Coronary artery (tissue), 2 donors: ENCODE data around the gene TTC3.

ENCODE experiments used
- DNase-seq: peaks from one replicate; pipeline ENCODE4 v3.0.0-alpha.2; 2017; ENCODE audit warnings: low spot score
- H3K27ac ChIP-seq, 2 donors: fragments of 200-600 bp; sonication (generic); one replicate each; pipeline ENCODE4 v1.5.1; 2016 to 2019
- H3K4me3 ChIP-seq: fragments of 200-600 bp; sonication (generic); 2 replicates; pipeline ENCODE4 v1.5.1; 2016; ENCODE audit warnings: mild to moderate bottlenecking, moderate library complexity
- TF ChIP-seq, protein P1 (sequence below): fragments of 200-600 bp; sonication (generic); IDR thresholded peaks from one replicate; pipeline ENCODE4 v1.5.1; 2019; ENCODE audit warnings: antibody characterized with exemption

Gene TTC3

DNA sequence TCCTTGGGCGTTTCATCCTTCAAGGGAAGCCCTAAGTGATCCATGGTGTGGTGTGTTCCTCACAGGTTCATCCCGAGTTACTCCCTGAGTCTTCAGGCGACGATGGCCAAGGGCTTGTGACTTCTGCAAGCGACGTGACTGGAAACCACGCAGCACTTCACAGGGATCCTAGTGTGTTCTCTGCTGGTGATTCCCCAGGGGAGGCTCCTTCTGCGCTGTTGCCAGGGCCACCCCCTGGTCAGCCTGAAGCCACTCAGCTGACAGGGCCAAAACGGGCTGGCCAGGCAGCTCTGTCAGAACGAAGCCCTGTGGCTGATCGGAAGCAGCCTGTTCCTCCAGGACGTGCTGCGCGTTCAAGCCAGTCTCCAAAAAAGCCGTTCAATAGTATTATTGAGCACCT lies 122.6 kb downstream of the TTC3 start:
- TF ChIP-seq, protein P1, sequence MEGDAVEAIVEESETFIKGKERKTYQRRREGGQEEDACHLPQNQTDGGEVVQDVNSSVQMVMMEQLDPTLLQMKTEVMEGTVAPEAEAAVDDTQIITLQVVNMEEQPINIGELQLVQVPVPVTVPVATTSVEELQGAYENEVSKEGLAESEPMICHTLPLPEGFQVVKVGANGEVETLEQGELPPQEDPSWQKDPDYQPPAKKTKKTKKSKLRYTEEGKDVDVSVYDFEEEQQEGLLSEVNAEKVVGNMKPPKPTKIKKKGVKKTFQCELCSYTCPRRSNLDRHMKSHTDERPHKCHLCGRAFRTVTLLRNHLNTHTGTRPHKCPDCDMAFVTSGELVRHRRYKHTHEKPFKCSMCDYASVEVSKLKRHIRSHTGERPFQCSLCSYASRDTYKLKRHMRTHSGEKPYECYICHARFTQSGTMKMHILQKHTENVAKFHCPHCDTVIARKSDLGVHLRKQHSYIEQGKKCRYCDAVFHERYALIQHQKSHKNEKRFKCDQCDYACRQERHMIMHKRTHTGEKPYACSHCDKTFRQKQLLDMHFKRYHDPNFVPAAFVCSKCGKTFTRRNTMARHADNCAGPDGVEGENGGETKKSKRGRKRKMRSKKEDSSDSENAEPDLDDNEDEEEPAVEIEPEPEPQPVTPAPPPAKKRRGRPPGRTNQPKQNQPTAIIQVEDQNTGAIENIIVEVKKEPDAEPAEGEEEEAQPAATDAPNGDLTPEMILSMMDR: no peak
- Histone ChIP-seq H3K4me3 (no peak overlapping the region), H3K27ac (no peak overlapping the region)
- DNase-seq: no peak

DNA sequence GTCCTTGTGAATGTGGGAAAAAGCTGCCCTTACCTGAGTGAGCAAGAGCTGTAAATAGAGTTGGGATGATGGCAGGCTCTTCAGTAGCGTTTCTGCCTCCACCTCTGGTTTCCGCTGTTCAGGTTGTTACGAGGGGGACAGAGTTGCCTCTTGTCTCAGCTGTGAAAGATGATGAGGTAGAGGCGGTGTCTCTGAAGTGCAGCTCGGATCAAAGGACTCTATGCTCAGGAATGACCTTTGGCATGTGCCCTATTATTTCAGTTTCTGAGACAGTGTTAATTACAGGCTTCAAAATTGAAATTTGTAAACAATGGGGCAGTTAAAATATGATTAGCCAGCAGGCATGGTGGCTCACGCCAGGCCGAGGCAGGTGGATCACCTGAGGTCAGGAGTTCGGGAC lies 123.8 kb downstream of the TTC3 start:
- TF ChIP-seq, protein P1: no peak
- DNase-seq: no peak
- Histone ChIP-seq H3K4me3 (no peak overlapping the region), H3K27ac (no peak overlapping the region)

DNA sequence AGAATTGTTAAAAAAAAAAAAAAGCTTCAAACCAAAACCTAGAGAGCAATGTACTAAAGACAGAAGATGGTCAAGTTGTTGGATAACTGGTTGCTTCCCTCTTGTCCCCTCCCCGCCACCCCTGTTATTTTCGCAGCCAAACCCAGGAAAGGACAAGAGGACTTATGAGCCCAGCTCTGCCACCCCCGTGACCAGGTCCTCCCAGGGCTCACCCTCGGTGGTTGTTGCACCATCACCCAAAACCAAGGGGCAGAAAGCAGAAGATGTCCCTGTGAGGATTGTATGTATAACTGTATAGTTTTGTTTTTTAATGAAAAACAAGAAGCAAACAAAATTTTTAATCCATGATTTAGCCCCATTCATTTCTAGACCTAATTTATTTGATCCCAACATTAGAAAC lies 124.7 kb downstream of the TTC3 start:
- TF ChIP-seq, protein P1: no peak
- H3K4me3 ChIP-seq: no peak overlapping the region
- no peak for DNase-seq
- H3K27ac ChIP-seq: no peak overlapping the region

DNA sequence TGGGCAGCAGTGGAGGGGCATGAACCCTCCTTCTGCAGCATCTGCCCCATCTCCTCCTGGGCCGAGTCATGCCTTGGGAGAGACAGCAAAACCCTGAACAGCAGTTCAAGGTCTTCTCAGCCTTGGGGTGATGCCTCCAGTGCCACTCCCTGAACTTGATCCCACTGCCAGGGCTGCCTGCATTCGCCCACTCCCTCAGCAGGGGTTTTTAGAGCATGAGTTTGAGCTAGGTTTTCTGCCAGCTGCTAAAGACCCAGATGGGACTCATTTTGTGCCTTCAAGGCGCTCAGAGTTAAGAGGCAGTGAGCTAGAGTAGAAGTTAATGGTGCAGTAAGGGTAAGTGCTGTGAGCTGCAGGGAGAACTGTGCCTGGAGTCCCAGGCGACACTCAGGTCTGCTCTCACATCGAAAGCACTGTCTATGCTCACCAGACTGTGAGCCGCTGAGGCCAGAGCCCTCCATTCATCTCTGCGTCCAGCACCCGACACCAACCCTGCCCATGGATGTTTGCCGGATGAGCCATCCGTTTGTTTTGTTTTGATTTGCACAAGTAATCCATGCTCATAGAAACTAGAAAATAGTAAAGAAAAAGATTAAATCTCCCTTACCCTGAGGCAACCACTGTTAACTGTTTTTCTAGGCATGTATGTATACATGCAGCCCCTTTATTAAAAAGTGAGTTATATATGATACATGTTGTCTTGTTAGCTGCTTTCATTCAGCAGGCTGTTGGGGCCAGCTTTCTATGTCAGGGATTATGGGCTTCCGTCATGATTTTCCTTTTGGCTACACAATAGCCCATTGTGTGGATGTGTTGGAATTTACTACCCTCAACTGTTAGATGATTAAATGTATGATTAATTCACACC lies 126.2 kb downstream of the TTC3 start:
- Histone ChIP-seq H3K4me3 (no peak overlapping the region), H3K27ac (no peak overlapping the region)
- TF ChIP-seq, protein P1: no peak
- no peak for DNase-seq

DNA sequence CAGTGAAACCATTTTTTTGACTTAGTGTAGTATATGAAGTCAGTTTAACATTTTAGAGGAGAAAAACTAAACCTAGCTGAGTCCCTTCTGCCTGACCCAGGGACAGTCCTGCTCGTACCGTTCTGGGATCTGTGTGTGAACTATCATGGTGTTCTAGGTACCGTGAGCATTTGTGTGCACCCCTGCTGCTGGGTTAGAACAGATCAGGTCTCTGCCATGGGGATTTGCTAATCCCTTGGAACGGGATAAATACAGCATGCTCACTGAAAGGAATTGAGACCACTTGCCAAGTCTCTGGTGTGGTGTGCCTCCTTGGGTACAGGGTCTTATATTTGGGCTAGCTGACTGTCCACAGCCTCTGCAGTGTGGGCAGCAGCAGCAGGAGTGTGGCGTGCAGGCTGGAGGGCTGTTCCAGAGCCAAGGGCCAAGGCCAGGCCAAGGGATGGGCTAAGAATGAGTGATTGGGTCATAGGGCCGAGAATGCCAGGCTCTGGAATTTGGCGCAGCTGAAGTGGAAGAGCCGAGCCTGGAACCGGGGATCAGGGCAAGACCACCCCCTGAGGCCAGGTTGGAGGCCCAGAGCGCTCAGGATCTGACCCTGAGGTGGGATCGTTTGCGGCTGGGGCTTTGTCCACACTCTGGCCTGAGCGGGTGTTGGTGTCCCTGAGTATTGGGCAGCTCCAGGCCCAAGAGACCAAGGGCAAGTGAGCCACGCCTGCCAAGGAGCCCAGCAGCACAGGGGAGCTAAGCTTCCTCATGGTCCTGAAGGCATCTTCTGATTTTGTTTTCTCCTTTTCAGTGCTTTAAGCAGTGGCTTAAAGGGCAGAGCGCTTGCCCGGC lies 127.8 kb downstream of the TTC3 start:
- TF ChIP-seq, protein P1: no peak
- DNase-seq: no peak
- Histone ChIP-seq H3K27ac (no peak overlapping the region), H3K4me3 (no peak overlapping the region)

DNA sequence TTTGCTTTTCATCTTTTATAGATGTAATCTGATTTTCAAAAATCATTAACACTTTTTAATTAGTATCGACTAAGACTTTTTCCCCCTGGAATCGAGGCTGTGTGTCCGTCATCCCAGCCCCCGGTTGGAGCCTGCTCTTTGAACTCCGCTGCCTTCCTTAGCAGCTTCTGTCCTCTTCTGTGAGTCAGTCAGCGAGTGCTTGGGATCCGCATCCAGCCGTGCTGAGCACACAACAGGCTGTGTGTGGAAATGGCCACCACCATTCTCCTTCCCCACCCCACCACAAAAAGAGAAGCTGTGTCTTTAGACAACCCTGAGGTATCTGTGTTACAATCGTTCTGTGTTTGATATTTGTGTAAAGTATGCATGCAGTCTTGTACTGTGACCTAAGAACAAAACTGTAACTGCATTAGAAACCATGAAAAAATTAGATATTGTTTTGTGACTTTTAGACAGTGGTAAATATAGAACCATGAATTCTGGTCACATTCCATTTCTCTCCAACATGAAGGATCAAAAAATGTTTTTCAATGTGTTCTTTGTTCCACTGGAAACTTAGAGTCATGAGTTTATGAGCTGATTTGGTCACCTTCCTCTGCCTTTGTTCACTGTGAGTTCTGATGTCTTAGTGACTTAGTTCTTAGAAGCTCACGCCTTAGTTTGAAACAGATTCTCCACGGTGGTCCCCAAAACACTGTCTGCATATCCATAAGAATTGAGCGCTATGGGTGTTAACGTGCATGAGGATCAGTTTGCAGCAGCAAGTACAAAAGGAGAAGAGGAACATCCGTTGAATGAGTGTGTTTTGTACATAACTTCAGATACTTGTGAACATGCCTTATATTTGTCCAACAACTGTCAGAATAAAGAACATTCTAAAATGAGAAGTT lies 129.4 kb downstream of the TTC3 start:
- no peak for DNase-seq
- H3K4me3 ChIP-seq: no peak overlapping the region
- TF ChIP-seq, protein P1: no peak
- no peak overlapping the region for H3K27ac ChIP-seq
